Right ventricle myocardium superior (tissue), 1 donor: ENCODE measurements around the gene BSG. TPM values are rescaled to one million over a fixed set of nuclear protein-coding genes. Genes with fewer than 3 reads are reported as not detected.
A peak's percentile ranks its signal among the peaks of the same experiment; 100 is the strongest.
"Not testable (repeated sequence)": the region's sequence is repeated elsewhere in the genome, so short reads cannot be mapped to it uniquely, and the experiment has no call there.

Experiments used
- ATAC-seq: fragments of 200-7000 bp; cut with Tn5 transposase; one replicate; pipeline ENCODE4 v1.9.1; 2020; ENCODE audit warnings: mild to moderate bottlenecking; ENCODE audit not compliant: poor library complexity
- DNase-seq: peaks from one replicate; pipeline ENCODE4 v3.0.0-alpha.2; 2020
- intact Hi-C: fragments of 100-400 bp; cut with DNase I; formaldehyde crosslinking; loops from one replicate; pipeline ENCODE4 v1.11.2; 2022
- total RNA-seq: library from RNA; stranded (reverse); fragmentation: NEBNext Ultra II Directional; extraction: Animal tissue kit (Norgen Biotek cat#: 25700); gene quantifications from one replicate; pipeline ENCODE4 v1.2.1, GENCODE V29; 2021
- donor health status: DM: no; HTN: yes; CAD: no; lungs with severe emphysema.

BSG gene
- total RNA-seq, 1 donor from 2014 or later, result 1,928 TPM

DNA sequence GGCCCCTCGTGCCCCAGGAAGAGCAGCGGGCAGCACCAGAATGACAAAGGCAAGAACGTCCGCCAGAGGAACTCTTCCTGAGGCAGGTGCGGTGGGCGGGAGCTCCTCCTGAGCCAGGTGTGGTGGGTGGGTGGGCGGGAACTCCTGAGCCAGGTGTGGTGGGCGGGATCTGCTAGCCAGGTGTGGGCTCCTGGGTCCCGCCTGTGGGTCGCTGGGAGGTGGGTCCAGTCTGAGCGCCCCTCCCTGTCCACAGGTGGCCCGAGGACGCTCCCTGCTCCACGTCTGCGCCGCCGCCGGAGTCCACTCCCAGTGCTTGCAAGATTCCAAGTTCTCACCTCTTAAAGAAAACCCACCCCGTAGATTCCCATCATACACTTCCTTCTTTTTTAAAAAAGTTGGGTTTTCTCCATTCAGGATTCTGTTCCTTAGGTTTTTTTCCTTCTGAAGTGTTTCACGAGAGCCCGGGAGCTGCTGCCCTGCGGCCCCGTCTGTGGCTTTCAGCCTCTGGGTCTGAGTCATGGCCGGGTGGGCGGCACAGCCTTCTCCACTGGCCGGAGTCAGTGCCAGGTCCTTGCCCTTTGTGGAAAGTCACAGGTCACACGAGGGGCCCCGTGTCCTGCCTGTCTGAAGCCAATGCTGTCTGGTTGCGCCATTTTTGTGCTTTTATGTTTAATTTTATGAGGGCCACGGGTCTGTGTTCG, 10.3 kb downstream of the BSG start:
- ATAC-seq (no peak), DNase-seq (no peak)
- intact Hi-C loops, result no loop called here

- DNase-seq (no peak), ATAC-seq (peak; percentile 1)
- intact Hi-C loops, result no loop called here
These were observed 11.0 kb downstream of the BSG start for GRCh38 chr19:583198-583967.

DNA sequence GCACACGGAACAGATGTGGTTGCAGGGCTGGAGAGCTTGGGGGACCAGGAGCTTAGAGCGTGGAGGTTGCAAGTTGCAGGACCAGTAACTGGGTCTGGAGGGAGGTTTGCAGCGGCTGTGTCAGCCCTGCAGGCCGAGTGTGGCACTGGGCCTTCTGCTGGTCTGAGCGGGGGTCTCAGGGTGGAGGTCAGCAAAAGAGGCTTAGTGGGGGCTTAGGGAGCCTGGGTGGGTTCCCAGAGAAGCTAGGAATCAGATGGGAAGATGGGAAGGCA, 11.5 kb downstream of the BSG start:
- intact Hi-C loops, result no loop called here
- DNase-seq, result no peak
- peak; percentile 1 for ATAC-seq

DNA sequence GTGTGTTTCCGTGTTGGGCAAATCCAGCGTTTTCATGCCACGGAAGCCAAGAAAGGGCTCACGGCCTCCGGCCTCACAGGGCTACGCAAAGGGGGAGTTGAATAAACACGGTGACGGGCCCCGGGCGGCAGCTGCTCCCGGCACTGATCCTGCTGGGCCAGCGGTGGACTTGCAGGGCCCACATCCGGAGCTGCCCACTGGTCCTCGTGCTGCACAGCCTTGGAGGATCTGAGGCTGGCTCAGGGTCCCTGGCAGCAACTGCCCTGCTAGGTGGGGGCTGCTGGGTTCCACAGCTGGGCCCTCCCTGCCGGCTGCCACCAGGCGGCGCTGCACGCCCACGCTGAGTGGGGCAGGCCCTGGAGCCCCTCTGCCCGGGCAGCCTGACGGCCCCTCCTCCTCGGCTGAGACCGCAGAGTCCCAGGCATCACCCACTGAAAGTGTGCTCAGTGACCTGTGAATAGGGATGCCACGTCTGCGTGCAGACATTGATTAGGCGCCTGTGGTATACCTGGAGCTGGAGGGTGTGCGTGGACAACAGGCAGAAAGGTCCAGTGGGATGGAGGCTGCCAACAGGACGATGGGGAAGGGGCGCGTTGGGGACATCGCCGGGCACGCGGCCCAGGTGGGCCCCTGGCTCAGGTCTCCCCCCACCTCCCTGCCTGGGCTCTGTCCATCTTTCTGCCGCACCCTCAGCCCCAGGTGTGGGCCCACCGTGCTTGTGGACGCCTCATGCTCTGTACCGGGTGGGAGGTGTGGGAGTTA, 12.0 kb downstream of the BSG start:
- ATAC-seq, result peak; percentile 77
- intact Hi-C loops, result no loop called here
- DNase-seq, result peak; percentile 68

DNA sequence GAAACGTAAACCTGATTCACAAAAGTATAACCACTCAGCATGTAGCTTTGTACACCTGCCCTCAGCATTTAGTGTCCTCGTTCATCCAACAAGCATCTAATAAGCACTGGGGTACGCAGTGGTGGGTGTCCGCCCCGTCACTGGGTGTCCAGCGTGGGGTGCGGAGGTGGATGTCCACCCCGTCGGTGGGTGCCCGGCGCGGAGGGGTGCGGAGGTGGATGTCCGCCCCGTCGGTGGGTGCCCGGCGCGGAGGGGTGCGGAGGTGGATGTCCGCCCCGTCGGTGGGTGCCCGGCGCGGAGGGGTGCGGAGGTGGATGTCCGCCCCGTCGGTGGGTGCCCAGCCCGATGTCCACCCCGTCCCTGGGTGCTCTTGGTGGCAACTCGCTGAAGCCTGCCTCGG, 12.8 kb downstream of the BSG start:
- ATAC-seq, DNase-seq, intact Hi-C loops: not testable (repeated sequence)

GRCh38 chr19:585551-586110, 13.2 kb downstream of the BSG start:
- DNase-seq (no peak), ATAC-seq (no peak)
- intact Hi-C loops, result no loop called here

GRCh38 chr19:588093-588740, 15.8 kb downstream of the BSG start:
- DNase-seq, result peak; percentile 78
- intact Hi-C loops, result no loop called here
- peak; percentile 28 for ATAC-seq

DNA sequence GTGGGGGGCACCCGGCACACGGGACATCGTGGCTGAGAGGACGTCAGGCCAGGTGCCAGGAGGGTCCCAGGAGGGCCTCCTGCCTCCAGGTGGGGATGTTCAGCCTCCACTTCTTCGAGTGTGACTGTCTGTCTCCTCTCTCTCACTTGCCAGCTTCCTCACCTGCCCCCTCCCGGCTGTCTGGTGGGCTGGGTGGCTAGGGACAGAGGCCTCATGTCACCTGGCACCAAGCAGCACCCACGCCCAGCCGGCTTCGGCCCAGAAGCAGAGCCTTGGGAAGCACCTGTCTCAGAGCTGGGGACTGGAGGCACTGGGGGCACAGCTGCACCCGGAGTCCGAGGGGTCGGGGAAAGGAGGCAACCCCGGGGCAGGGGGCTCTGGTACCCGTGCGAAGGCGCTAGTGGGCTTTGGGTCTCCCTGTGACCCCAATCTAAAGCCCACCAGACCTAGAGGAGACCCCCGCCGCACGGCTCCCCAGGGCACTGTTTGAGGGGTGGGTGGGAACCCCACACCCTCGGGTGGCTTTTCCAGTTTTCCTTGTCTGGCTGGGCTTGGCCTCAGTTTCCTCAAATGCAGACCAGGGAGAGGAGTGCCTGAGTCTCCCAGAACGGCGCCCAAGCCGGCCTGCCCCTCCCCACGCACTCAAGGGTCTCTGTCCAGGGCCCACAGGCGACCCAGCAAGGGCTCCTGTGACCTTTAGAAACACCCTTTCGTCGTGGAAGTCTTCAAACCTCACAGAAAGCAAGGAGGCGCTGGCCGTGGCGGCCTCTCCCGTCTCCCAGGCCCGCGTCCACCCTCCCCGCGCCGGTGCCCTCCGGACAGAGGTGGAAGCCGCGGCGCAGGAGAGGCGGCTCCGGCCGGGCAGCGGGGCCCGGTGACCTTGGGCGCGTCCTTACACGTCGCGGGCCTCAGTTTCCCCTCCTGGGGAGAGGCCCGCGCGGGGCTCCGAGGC, 16.6 kb downstream of the BSG start:
- intact Hi-C loops, result no loop called here
- ATAC-seq, result no peak

DNA sequence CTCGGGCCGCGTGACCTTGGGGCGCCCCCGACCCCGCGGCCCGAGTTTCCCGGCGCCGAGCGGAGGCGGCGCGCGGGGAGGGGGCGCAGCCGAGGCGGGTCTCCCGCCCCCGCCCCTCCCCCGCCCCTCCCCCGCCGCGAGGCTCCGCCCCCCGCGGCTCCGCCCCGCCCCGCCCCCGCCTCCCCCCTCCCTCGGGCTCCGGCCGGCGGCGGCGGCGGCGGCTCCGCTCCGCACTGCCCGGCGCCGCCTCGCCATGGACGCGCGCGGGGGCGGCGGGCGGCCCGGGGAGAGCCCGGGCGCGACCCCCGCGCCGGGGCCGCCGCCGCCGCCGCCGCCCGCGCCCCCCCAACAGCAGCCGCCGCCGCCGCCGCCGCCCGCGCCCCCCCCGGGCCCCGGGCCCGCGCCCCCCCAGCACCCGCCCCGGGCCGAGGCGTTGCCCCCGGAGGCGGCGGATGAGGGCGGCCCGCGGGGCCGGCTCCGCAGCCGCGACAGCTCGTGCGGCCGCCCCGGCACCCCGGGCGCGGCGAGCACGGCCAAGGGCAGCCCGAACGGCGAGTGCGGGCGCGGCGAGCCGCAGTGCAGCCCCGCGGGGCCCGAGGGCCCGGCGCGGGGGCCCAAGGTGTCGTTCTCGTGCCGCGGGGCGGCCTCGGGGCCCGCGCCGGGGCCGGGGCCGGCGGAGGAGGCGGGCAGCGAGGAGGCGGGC, 17.4 kb downstream of the BSG start, which contains the start of gene HCN2:
HCN2 (plus strand) TSS at position 189 of the 703 bp plus-strand sequence; CDS start at position 254, 65 bp downstream.
- DNase-seq (no peak), ATAC-seq (no peak)
- intact Hi-C loops, result no loop called here

More for the DNA sequence above, 16.6 kb downstream of the BSG start:
- no peak for DNase-seq

- DNase-seq (no peak), ATAC-seq (no peak)
- intact Hi-C loops, result no loop called here
These were observed 18.0 kb downstream of the BSG start for GRCh38 chr19:590396-590745.

DNA sequence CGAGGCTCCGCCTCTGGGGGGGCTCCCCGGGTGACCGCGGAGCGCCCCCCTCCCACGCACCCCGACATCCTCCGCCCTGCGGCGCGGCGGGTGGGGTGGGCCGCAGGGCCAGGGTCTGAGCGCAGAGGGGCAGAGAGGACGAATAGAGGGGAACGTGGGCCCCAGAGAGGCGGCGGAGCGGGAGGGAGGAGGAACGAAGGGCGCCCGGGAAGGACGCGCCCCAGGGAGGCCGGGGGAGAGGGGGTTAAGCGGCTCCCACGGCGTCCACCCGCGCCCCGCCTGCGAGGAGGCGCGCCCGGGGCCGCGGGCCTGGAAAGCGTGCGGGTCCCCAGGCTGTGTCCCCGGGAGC, 18.3 kb downstream of the BSG start:
- intact Hi-C loops, result no loop called here
- no peak for ATAC-seq
- DNase-seq, result no peak

DNA sequence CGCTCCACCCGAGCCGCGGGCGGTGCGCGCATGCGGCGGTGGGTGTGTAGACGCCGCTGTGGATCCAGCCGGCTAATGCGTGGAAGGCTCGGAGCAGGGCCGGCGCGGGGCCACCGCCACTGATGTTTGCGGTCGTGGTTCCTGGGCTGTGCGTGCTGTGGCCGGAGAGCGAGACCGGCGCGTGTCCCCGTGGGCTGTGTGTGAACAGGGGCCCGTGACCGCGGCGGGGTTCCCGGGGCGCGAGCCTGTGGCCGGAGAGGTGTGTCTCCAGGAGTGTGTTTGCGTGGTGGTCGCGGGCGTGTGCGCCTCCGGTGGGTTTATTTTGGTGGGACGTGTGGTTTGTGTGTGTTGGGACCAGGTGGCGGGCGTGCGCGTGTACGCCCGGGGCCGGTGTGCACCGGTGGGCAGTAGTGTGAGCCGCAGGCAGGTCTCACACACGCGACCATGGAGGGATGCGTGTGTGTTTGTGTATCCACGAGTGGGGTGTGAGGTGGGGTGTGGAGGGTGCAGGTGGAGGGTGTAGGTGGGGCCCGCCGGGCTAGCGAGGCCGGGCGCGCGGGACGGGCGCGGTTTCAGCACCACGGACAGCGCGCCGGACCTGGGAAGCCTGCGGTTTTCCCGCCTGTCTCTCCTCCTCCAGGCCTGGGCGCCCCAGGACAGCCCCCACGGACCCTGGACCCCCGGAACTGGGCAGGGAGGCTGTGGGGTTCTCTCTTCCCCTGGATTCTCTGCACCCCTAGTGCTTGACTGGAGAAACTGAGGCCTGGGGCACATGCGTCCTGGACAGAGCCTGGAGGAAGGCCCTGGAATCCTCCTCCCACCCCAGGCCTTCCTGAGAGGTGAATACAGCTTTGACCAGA, 18.9 kb downstream of the BSG start:
- intact Hi-C loops, result no loop called here
- ATAC-seq (peak; percentile 60), DNase-seq (no peak)

DNA sequence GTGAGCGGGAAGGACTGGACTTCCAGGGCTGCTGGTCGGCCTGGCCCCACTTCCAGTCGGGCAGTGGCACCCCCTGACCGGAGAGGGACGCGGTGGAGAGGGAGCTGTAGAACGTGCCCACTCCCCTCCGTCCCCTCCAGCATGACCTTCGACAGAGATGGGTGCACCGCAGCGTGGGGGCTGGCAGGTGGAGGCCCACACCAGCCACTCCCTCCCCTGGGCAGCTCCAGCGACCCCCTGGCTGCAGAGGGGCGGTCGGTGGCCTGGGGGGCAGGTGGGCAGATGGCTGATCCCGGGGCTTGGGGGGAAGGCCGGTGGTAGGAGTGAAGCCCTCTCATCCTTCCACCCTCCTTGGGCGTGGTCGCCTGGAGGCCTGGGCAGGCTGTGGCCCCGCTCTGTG, 19.7 kb downstream of the BSG start:
- ATAC-seq (no peak), DNase-seq (no peak)
- intact Hi-C loops, result no loop called here

DNA sequence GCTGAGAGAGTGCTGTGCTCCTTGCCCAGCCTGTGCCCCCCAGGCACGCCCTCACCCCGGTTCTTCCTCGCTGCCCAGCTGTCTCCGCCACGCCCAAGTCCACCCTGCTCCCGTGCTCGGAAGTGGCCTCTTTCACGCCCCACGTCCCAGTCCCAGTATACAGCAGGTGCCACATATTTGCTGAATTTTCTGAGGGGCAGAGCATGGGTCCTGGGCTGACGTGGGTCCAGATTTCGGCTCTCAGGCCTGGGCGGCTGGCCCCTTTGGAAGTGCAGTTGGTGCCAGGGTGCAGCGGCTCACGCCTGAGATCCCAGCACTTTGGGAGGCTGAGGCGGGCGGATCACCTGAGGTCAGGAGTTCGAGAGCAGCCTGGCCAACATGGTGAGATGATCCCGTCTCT, 20.7 kb downstream of the BSG start:
- no peak for ATAC-seq
- intact Hi-C loops, result no loop called here
- DNase-seq, result no peak

DNA sequence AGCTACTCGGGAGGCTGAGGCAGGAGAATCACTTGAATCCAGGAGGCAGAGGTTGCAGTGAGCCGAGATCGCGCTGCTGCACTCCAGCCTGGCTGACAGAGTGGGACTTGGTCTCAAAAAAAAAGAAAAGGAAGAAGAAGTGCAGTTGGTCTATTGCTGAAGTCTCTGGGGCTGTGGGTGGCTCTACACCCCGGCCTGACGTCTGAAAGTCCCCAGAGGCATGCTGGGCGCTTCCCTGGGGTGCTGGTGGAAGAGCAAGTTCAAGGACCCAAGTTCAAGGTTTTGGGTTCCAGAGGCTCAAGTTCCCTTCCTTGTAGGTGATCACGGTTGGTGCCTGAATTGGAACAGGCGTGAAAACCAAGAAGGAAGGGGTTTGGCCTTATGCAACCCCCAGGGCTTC, 21.1 kb downstream of the BSG start:
- no peak for DNase-seq
- intact Hi-C loops, result no loop called here
- ATAC-seq, result no peak

DNA sequence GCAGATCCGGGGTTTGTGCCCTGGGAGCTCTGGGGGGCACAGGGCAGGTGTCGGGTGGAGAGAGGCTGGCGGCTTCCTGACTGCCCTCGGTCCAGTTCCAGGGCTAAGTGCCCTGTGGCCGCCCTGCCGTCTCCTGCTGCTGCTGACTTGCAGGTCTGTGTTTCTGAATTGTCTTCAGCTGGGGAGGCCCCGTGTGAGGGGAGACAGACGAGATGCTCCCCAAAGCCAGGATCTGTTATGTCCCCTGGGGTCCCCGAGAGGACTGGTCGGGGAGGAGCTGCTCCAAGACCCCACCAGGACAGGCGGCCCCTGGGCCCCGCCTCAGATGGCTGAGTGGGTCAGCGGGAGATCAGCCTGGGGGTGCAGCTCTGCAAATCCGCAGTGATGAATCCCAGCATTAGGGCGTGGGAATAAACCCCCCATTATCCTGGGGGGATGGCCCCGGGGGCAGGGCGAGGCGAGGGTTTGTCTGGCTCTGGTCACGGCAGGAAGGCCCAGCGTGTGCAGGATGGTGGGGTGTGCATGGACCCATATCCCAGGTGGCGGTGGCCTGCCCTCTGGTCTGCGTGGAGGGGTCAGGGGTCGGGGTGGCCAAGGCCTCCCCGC, 22.0 kb downstream of the BSG start:
- ATAC-seq (no peak), DNase-seq (no peak)
- intact Hi-C loops, result no loop called here
